HUDEP-2 (cell line): ENCODE measurements around the gene KRT35.
A peak's percentile ranks its signal among the peaks of the same experiment; 100 is the strongest.

ENCODE experiments used
- DNase-seq, 76 experiments: peaks; one replicate each; lab custom pipeline; 2025; ENCODE audit not compliant: unreplicated experiment in 76 of 76; lab: John Stamatoyannopoulos, UW

KRT35 gene

DNA sequence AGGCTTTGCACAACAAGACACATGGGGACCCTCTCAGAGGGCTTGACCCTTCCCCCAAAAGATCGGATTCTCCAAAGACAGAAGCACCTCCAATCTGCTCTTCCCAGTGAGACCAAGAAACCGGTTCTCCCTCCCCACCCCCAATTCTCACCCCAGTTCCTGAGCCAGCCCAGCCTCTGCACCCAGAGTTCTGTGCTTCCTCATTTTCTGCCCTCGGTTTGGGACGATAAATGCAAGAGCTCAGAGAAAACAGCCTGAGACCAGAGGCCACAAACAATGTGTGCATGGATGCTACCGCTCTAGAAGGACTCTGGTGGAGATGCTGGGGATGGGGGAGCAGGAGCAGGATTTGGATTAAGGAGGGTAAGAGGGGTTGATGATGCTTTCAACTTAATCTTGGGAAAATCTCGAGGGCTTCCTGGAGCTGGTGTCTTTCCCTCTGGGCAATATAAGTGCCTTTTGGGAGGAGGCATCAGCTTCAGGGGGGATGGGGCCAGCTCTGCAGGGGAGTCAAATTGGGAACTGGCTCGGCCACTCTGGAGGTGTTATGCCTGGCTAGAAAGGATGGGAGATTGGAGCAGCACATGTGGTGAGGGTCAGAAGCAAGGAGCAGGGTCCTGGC is 31.7 kb upstream of the KRT35 start:
- no peak for DNase-seq

- peak in 1 of 76 experiments; percentile 7 for DNase-seq
Measured at GRCh38 chr17:41511716-41512115, 30.8 kb upstream of the KRT35 start.

DNA sequence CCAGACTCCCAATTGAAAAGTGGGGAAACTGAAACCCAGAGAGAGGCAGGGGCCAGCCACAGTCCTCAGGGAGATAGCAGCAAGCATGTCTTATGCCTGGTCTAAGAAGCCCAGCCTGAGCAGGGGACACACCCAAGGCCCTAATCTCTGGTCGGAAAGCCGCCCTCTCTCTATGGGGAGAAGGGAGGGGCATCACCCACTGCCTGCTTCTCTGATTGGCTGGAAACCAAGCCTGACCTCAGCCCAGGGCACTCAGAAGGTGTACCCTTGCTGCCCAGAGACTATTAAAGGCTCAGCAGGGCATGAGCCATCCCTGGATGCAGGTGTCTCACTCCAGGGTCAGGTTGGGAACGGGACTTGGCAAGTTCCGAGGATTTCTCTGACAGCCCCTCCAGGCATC is 30.2 kb upstream of the KRT35 start:
- DNase-seq = peak in 71 of 76 experiments; percentile 38 to 92 (median 73)

DNA sequence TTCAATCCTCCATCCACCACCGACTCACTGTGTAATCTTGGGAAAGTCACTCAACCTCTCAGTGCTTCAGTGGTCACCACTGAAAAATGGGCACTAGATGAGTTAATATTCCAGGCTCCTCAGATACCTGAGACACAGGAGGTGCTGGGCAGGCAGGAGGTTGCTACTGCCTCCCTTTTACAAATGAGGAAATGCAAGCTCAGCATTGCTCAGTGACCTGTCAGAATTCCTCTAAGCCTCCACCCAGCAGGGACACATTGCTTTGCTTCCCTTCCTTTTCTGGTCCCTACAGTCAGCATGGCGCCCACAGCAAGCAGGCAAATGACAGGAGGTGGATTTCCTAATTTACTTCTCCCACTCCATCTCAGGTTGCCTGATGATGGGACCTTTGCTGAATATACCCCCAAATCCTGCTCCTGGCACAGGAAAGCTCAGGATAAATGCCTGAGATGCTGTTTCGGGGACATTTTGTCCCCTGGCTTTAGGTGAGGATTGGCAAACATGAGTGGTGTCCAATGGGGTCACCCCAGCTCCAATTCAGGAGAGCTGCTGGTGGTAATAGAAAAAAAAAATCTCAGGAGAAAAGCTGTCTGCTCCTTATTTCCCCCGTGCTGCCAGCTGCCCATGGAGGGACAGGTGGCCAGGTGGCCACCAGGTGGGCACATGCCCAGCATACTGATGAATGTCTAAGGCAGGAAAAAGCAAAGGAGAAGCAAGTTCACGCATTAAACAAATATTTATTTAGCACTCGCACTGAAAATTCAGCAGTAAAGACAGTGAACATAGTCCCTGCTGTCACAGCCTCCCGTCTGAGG is 29.5 kb upstream of the KRT35 start:
- DNase-seq = no peak

- DNase-seq = peak in 4 of 76 experiments; percentile 8 to 24 (median 20)
Measured at GRCh38 chr17:41507315-41507880, 26.4 kb upstream of the KRT35 start.

GRCh38 chr17:41505809-41506767 is 25.1 kb upstream of the KRT35 start:
- peak in 4 of 76 experiments; percentile 3 to 40 (median 22) for DNase-seq

GRCh38 chr17:41505007-41505808 is 24.3 kb upstream of the KRT35 start, which contains the start of gene KRT13:
TSS of gene KRT13 (minus strand) at chr17:41505612. CDS start at chr17:41505550, 62 bp downstream.
- DNase-seq = peak in 11 of 76 experiments; percentile 7 to 49 (median 29)

DNA sequence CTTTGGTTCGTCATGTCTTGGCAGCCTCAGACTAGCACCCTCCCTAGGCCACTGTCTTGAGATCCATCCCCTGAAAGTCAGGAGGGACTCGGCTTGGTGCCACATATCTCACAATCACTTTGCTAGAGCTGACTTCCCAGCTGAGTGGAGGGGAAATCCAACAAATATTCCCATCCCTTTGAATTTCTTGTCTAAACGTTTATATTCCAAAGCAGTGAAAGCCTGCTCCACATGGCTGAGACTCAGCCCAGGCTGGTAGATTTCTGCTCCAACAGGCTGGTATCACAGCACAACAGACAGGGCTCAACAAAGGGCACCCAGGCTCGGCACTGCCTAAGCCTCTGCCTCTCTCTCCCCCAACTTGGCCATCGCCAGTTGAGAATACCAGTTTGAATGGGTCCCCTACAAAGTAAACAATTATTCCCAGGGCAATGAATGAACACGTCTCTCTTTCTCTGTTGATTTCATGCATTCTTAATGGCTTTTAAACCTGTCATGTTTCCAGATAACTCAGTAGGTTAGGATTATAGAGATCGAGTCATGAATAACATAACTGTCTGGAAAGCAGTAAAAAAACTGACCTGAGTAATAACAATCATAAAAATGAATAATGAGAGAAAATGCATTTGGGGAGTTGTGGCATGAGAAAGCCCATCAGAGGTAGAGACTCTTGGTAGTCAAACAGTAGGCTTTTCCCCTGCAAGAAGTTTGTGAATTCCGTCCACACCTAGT is 23.5 kb upstream of the KRT35 start:
- peak in 1 of 76 experiments; percentile 18 for DNase-seq

DNA sequence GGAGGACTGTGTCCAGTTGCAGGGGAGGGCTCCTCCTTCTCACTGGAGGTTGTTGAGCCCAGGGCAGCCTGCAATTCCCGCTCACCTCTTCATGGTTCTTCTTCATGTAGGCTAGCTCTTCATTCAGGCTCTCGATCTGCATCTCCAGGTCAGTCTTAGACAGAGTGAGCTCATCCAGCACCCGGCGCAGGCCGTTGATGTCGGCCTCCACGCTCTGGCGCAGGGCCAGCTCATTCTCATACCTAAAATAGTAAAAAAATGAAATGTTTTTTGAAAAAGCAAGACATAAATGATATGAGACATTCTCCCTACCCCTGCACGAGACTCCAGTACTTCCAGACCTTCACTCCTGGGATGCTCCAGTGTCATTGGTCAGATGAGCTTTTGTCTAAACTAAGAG is 22.3 kb upstream of the KRT35 start:
- DNase-seq = no peak

DNA sequence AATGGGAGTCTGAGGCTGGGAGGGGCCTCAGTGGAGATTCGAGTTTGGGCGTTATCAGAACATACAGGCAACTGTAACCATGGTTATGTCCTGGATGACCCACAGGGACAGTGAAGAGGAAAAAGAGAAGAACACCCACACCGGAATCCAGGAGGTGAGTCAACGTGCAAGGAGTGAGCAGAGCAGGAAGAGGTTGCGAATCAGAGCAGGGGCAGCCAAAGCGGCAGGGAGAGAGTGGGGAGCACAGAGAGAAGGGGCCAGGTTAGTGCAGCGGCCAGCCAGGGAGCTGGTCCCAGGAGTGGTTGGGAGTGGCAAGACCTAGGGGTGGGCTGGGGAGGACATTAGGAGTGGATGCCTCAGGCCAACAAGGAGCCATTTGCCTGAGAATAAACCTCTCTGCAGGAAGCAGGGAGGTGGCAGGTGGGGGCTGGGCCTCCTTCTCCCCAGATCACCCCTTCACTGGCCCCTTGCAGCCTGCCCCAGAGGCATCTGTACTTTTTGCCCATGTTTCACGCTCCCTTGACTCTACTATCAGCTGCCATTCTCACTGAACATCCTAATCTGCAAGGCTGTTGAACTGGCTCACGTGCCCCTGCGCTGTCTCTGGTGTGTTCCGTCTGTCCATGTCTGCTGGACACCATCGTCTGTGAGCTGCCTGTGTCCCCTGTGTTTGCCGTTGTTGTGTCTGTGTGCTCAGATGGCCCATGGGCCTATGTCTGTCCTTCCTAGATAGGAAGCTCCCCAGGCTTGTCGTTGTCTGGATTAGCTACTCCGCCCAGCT is 19.4 kb upstream of the KRT35 start:
- DNase-seq = peak in 71 of 76 experiments; percentile 11 to 85 (median 53)

GRCh38 chr17:41499714-41500113 is 18.8 kb upstream of the KRT35 start:
- DNase-seq = no peak

- no peak for DNase-seq
Measured at GRCh38 chr17:41498276-41498675, 17.3 kb upstream of the KRT35 start.

DNA sequence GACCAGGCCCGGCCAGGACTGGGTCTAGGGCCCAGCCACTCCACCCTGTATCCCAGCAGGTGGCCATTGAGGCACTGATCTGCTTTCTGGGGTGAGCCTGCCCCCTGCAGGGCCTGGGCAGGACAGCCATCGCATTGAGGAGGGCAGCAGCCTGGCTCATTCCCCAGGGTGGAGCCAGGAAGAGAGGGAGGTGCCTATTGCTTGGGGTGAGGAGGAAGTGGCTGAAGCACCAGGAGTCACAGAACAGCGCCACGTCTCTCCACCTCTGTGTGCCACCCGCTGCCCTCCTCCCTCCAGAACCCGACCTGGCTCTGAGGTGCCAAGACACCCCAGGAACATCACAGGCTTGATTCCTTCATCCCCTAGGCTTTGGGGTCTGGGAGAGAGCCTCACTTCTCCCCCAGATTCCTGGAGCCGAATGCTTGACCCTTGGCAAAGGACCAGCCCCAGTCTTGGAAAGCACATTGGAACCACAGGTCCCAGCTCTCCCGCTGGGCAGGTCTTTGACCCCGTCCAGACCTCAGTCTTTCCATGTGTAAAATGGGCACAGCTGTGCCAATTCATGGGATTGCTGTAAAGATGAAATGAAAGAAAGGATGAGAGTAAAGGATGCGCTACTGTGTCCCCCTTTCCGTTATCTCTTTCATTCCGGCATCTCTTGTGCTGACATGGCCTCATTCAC is 16.0 kb upstream of the KRT35 start:
- peak in 73 of 76 experiments; percentile 29 to 92 (median 79) for DNase-seq

- DNase-seq = no peak
Measured at GRCh38 chr17:41494524-41494923, 13.6 kb upstream of the KRT35 start.

DNA sequence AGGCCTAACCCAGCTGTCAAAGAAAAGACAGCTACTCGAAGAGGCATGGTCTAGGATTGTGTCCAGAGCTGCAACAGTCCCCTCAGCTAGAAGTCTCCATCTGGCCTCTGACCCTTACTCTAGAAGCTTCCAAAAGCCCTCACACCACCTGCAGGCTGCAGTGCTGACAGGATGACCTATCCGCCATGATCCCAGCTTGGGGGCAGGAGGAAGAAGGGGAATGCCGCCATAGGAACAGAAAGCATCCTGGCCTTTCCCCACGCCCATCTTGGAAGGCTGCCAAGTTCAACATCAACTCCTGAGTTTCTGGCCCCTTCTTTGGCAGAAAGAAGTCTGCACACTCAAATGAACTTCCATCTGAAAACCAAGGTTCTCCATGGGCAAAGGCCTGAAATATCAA is 11.8 kb upstream of the KRT35 start:
- no peak for DNase-seq

DNA sequence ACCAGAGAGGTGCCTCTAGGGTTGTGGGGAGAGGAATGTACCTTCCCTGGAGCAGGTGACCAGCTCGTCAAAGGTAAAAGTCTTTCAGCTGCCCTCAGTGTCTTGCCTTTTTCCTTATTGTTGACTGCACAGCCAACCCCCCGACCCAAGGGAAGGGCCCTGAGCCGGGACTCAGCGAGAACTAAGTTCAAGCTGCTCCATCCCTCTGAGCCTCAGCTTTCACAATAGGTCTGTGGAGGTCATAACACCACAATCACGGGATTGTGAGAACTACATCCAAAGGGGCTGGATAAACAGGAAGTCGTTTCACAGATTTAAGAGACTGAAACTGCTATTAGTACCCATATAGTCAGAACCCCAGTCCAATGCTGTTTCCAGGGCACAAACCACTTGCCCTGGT is 11.4 kb upstream of the KRT35 start:
- no peak for DNase-seq

DNA sequence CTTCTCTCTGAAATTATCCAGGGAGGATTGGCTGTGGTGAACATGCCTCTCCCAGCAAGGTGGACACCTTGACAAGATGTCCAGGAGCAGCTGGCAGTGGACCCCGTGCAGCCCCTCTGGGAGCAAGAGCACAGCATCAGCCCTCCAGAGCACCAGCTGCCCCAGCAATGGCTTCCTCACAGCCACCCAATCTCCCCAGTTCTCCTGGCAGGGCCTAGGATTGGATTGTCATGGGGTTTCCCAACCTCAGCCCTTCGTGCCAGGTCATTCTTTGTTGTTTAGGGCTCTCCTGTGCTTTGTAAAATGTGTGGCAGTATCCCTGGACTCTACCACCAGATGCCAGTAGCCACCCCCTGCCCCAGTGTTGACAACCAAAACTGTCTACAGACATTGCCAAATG is 10.5 kb upstream of the KRT35 start:
- no peak for DNase-seq
